GM21515 (cell line): ENCODE measurements around the gene CORO6.

Experiments used
- ATAC-seq: cut with Tn5 transposase; IDR thresholded peaks from one replicate; pipeline ENCODE4 v1.9.1; 2021; ENCODE audit not compliant: unreplicated experiment

The CORO6 gene

DNA sequence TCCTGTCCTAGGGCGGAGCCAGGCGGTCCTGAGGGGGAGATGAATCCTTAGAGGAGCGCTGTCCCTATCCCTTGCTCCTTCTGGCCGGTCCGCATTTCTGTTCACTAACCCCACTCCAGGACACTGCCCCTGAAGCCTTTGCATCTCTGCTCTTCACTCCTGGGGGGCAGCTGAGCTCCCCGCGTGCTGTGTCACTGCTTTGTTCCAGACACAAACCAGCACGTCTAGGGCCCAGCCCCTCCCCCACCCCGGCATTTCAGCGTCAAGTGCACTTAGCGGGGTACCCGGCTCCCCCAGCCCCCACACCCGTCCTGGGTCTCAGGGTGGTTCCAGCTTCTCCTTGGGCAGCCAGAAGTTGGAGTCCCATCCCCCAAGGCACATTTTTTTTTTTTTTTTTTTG is 8.9 kb downstream of the CORO6 start:
- ATAC-seq, result no peak

DNA sequence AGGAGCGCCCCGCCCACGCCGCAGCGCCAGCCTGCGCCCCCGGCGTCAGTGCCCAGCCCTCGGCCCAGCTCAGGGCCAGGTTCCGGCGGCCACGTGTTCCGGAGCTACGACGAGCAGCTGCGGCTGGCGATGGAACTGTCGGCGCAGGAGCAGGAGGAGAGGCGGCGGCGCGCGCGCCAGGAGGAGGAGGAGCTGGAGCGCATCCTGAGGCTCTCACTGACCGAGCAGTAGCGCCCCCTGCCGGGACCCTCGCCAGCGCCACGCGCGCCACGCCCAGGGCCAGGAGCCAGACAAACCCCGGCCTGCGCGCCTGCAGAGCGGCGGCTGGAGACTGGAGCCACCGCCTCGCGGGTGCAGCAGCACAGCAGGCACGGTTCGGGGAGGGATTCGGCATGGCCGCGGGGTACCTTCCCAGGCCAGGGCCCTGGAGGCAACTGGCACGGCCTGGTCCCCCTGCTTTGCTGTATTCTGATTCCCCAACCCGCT is 9.3 kb downstream of the CORO6 start:
- ATAC-seq, result no peak

- ATAC-seq, result no peak
Observed at GRCh38 chr17:29612404-29613280, 10.1 kb downstream of the CORO6 start.

DNA sequence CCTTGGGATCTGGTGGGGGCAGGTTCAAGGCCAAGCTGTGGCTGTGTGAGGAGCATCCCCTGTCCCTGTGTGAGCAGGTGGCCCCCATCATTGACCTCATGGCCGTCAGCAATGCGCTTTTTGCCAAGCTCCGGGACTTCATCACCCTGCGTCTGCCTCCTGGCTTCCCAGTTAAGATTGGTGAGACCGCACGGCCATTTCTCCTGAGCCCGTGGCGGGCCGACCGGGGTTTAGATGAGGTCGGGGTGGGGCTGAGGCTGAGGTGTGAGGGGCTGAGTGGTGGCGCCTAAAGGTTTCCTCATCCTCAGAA is 10.7 kb downstream of the CORO6 start:
- no peak for ATAC-seq

- ATAC-seq, result no peak
Observed at GRCh38 chr17:29611351-29612093, 11.2 kb downstream of the CORO6 start.

- ATAC-seq, result no peak
Observed at GRCh38 chr17:29610395-29610794, 12.3 kb downstream of the CORO6 start.

- ATAC-seq, result no peak
Observed at GRCh38 chr17:29608986-29609385, 13.7 kb downstream of the CORO6 start.

- ATAC-seq, result no peak
Observed at GRCh38 chr17:29607557-29608195, 15.0 kb downstream of the CORO6 start.

DNA sequence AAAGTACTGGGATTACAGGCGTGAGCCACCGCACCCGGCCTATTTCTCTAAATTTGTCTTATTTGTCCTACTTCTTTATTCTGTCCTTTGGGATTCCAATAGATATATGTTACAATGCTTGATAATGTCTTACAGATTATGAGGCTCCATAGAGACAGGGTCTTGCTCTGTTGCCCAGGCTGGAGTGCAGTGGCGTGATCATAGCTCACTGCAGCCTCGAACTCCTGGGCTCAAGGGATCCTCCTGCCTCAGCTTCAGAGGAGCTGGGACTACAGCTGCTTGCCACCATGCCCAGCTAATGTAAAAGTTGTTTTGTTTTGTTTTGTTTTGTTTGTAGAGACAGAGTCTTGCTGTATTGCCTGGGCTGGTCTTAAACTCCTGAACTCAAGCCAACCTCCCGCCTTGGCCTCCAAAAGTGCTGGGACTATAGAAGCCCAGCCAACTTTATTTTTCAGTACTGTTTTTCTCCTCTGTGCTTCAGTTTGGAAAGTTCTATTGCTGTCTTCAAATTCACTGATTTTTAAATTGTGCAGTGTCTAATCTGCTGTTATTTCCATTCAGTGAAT is 19.5 kb downstream of the CORO6 start:
- ATAC-seq, result no peak

- ATAC-seq, result no peak
Observed at GRCh38 chr17:29597361-29598172, 25.1 kb downstream of the CORO6 start.

- no peak for ATAC-seq
Observed at GRCh38 chr17:29596811-29597210, 25.9 kb downstream of the CORO6 start.

GRCh38 chr17:29595943-29596774 is 26.6 kb downstream of the CORO6 start:
- ATAC-seq, result no peak

GRCh38 chr17:29595107-29595942 is 27.4 kb downstream of the CORO6 start:
- no peak for ATAC-seq

- no peak for ATAC-seq
Observed at GRCh38 chr17:29594519-29595090, 28.1 kb downstream of the CORO6 start.

DNA sequence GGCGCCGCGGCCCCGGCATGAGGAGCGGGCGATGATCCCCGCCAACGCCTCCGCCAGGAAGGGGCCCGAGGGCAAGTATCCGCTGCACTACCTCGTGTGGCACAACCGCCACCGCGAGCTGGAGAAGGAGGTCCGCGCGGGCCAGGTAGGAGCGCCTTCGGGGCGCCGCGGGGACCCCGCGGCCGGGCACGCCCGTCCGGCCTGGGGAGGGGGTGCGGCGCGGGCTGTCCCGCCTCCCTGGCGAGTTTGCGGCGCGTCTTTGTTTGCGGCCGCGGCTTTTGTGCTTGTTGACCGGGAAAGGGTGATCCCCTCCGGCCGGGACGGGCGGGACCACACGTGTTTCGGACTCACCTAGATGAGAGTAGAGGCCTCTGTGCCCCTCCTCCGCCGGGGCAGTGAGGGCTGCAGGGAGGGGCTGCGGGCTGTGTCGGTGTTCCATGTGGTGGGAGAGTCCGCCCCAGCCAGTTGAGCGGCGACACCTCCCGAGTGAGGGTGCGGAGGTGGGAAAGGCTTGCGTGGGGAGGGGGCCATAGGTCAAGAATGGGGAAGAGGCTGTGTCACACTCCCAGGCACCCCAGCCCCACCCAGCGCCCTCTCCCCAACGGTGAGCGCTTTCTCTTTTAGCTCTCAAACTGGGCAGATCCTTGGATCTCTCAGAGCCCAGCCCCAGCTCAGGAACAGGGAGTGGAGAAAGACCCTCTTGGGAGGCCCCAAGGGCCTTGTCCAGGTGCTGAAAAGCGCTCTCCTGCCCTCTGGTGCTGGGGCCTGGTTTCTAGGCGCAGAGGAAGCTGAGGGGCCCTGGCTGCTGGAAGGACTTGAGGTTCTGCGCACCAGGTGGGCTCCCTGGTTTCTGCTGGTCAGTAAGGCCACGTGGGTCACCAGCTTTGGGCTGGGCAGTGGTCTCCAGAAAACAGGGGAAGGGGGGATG is 28.9 kb downstream of the CORO6 start:
- ATAC-seq, result no peak

DNA sequence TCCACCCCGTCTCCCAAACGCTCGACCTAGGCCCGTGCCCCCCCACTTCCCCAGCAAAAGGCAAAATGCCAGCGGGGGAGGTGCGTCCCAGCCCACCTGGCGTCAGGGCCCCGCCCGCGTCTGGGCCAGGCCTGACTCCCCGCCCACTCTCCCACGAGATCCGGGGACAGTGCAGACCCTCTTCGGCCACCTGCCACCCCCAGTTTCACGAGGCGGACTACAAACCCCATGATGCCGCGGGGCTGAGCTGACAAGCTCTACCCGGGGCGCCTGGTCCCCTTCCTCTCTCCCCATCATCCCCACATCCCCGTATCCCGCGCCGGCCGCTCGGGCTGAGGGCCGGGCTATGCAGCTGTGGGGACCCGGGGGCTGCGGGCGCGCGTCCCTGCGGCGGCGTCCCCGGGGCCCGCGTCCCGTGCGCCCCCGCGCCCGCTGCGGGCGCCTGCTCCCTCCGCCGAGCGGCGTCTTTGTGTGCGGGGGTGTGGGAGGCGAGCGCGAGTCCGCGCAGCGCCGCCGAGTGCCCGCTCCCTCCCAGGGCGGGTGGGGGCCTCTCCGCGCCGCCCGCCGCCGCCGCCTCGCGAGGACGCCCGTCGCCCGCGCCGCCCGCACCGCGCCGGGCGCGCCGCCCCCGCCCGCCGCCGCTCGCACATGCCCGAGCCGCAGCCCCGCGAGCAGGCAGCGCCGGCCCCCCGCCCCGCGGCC is 29.7 kb downstream of the CORO6 start, which contains the start of gene ANKRD13B:
Gene ANKRD13B (plus strand): TSS at position 283 of the 702 bp plus-strand sequence. CDS start 490 bp downstream, outside the sequence.
- no peak for ATAC-seq
